Keratinocyte (primary cell): Measurements from ENCODE around the gene DHX36. TPM values are rescaled to one million over a fixed set of nuclear protein-coding genes. Genes with fewer than 3 reads are reported as not detected.

Experiments
- DNase-seq: peaks from one replicate; pipeline ENCODE4 v3.0.0-alpha.2; 2011; ENCODE audit warnings: low read depth, missing footprints, low spot score
- FAIRE-seq: peaks from 2 replicates; lab custom pipeline; 2011; peaks lifted over from hg19 to GRCh38; lab: Jason Lieb, UNC
- H2AFZ ChIP-seq: 2 replicates; pipeline ENCODE4 v1.6.0; 2012; ENCODE audit warnings: low read length, control low read depth, inconsistent platforms; ENCODE audit not compliant: control insufficient read depth
- H3K27ac ChIP-seq: 2 replicates; pipeline ENCODE4 v1.5.1; 2011; ENCODE audit warnings: low read length; ENCODE audit not compliant: control insufficient read depth, insufficient read depth
- H3K27me3 ChIP-seq: 3 replicates; pipeline ENCODE4 v1.6.0; 2011; ENCODE audit warnings: low read length; ENCODE audit not compliant: control insufficient read depth, insufficient read depth; ENCODE audit errors: extremely low read depth
- H3K36me3 ChIP-seq, 2 experiments: 2 replicates in 1 of 2; 3 replicates in 1 of 2; pipeline ENCODE4 v1.5.1; 2011; ENCODE audit warnings: low read length in 2 of 2, mild to moderate bottlenecking in 1 of 2; ENCODE audit not compliant: control insufficient read depth in 2 of 2, insufficient read depth in 2 of 2; ENCODE audit errors: extremely low read depth in 1 of 2
- H3K4me1 ChIP-seq: 3 replicates; pipeline ENCODE4 v1.5.1; 2011; ENCODE audit warnings: low read length; ENCODE audit not compliant: control insufficient read depth, insufficient read depth; ENCODE audit errors: extremely low read depth
- H3K4me2 ChIP-seq: 3 replicates; pipeline ENCODE4 v1.6.0; 2011; ENCODE audit warnings: low read depth, low read length; ENCODE audit not compliant: control insufficient read depth, insufficient read depth; ENCODE audit errors: extremely low read depth
- H3K4me3 ChIP-seq, 3 experiments: fragments of 200-600 bp in 1 of 3; sonication (generic) in 1 of 3; 2 replicates in 2 of 3; 3 replicates in 1 of 3; pipeline ENCODE4 v1.5.1; 2011 to 2016; ENCODE audit warnings: low read length in 3 of 3, mild to moderate bottlenecking in 3 of 3, control low read depth in 2 of 3, inconsistent platforms in 1 of 3, low read depth in 1 of 3, mixed read lengths in 1 of 3, mixed run types in 1 of 3, moderate library complexity in 1 of 3; ENCODE audit not compliant: control insufficient read depth in 2 of 3, insufficient read depth in 2 of 3; ENCODE audit errors: extremely low read depth in 1 of 3
- H3K79me2 ChIP-seq: 2 replicates; pipeline ENCODE4 v1.6.0; 2012; ENCODE audit warnings: low read length; ENCODE audit not compliant: control insufficient read depth, insufficient read depth
- H3K9ac ChIP-seq: 3 replicates; pipeline ENCODE4 v1.6.0; 2011; ENCODE audit warnings: low read length; ENCODE audit not compliant: control insufficient read depth, insufficient read depth; ENCODE audit errors: extremely low read depth
- H3K9me1 ChIP-seq: 3 replicates; pipeline ENCODE4 v1.6.0; 2011; ENCODE audit warnings: low read length; ENCODE audit not compliant: control insufficient read depth, insufficient read depth; ENCODE audit errors: extremely low read depth
- H3K9me3 ChIP-seq: 2 replicates; pipeline ENCODE4 v1.5.1; 2012; ENCODE audit warnings: low read depth, low read length; ENCODE audit not compliant: control insufficient read depth
- H4K20me1 ChIP-seq: 3 replicates; pipeline ENCODE4 v1.6.0; 2011; ENCODE audit warnings: low read length; ENCODE audit not compliant: control insufficient read depth, insufficient read depth; ENCODE audit errors: extremely low read depth
- EZH2 ChIP-seq: IDR thresholded peaks from one replicate; pipeline ENCODE4 v1.6.1; 2012; ENCODE audit warnings: inconsistent platforms, mild to moderate bottlenecking, low read length, moderate library complexity
- dilution Hi-C: fragments of 300-500 bp; cut with MboI; formaldehyde crosslinking; loops from one replicate; pipeline ENCODE4 v1.7.0; 2020; ENCODE audit warnings: low sequenced_read_pairs; ENCODE audit not compliant: extremely low pct_ligation_motif_present
- polyA plus RNA-seq, 5 experiments: library from polyadenylated mRNA; depleted of rRNA in 3 of 5; stranded (reverse) in 3 of 5; stranded (forward) in 1 of 5; unstranded in 1 of 5; fragments of >200 nt; gene quantifications; 1 replicate in 1 of 5; 2 replicates in 3 of 5; 3 replicates in 1 of 5; pipeline versions ENCODE4 v1.2.1 to v1.2.3, GENCODE V29; 2011 to 2012; ENCODE audit warnings: missing spikeins in 2 of 5, low read depth in 1 of 5, low replicate concordance in 1 of 5
- TF ChIP-seq, protein P1 (sequence below), 3 experiments: IDR thresholded peaks in 1 of 3; conservative IDR thresholded peaks in 1 of 3; optimal IDR thresholded peaks in 1 of 3; 2 replicates in 2 of 3; 3 replicates in 1 of 3; pipeline versions ENCODE3 to v1.5.1; 2011; ENCODE audit warnings: low read length in 3 of 3, mild to moderate bottlenecking in 3 of 3, moderate library complexity in 2 of 3, control low read depth in 1 of 3, inconsistent platforms in 1 of 3; ENCODE audit not compliant: insufficient read depth in 2 of 3; ENCODE audit errors: extremely low read depth in 1 of 3

DHX36 gene
- polyA plus RNA-seq, 1 donor (not counting 4 experiments of a cell fraction or from before 2014, with no cell fraction given), result 72.3 TPM

DNA sequence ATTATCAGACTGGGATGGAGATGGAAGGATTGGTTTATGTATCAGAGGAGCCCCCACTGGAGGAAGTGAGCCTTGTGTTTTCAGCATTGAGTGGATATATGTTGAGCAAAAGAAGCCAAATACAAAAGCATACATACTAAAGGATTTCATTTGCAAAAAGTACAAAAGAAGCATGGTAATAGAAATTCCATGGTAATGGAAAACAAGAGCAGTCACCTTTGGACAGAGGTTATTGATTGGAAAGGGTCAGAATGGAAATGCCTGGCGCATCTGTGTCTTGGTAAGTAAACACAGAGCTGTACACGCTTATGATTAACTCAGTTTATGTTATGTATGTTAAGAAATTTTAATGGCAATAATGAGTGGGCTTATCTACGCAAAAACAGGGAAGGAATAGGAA lies 72.7 kb downstream of the DHX36 start:
- Histone ChIP-seq H2AFZ (no peak overlapping the region), H3K4me1 (no peaks in the 10 kb centered on the region), H3K4me3 (no peak overlapping the region), H4K20me1 (no peaks in the 10 kb centered on the region), H3K27me3 (no peaks in the 10 kb centered on the region), H3K9me1 (no peaks in the 10 kb centered on the region), H3K27ac (no peak overlapping the region), H3K9ac (no peak overlapping the region), H3K9me3 (no peaks in the 10 kb centered on the region), H3K36me3 (peaks cover 4 to 9% of the 10 kb centered on the region in 2 experiments), H3K79me2 (no peaks in the 10 kb centered on the region), H3K4me2 (no peak overlapping the region)
- dilution Hi-C loops, result no loop called here
- no peak for TF ChIP-seq EZH2
- TF ChIP-seq, protein P1, sequence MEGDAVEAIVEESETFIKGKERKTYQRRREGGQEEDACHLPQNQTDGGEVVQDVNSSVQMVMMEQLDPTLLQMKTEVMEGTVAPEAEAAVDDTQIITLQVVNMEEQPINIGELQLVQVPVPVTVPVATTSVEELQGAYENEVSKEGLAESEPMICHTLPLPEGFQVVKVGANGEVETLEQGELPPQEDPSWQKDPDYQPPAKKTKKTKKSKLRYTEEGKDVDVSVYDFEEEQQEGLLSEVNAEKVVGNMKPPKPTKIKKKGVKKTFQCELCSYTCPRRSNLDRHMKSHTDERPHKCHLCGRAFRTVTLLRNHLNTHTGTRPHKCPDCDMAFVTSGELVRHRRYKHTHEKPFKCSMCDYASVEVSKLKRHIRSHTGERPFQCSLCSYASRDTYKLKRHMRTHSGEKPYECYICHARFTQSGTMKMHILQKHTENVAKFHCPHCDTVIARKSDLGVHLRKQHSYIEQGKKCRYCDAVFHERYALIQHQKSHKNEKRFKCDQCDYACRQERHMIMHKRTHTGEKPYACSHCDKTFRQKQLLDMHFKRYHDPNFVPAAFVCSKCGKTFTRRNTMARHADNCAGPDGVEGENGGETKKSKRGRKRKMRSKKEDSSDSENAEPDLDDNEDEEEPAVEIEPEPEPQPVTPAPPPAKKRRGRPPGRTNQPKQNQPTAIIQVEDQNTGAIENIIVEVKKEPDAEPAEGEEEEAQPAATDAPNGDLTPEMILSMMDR (optimal IDR thresholded peaks at IDR 0.05 in 1 of 3, IDR thresholded peaks at IDR 0.05 in 1 of 3, conservative IDR thresholded peaks at IDR 0.05 in 1 of 3; ENCODE audit: extremely low read depth in 1 of 3, insufficient read depth in 2 of 3, low read length in 3 of 3), result no peak
- no peak for FAIRE-seq
- no peak for DNase-seq

DNA sequence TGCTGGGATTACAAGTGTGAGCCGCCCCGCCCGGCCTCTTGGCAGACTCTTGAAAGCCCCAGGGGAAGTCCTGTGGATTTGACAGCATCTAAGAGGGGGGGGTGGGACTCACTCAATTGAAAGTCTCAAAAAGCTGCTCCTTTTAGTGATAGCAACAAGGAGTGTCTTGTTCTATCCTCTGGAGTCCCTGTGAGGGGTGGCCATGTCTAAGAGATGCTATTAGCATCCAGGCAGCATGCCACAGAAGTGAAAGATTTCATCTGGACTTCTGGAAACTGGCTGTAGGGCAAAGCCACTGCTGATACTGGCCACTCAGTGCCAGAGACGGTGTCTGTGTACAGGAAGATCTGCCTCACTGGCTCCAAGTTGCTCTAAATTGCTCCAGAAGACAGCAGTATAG lies 74.0 kb downstream of the DHX36 start:
- Histone ChIP-seq H3K36me3 (peaks cover 1 to 7% of the 10 kb centered on the region in 2 experiments), H3K4me3 (no peak overlapping the region), H3K9me1 (no peaks in the 10 kb centered on the region), H4K20me1 (no peaks in the 10 kb centered on the region), H3K27ac (no peak overlapping the region), H3K4me2 (no peak overlapping the region), H2AFZ (no peak overlapping the region), H3K4me1 (no peaks in the 10 kb centered on the region), H3K9ac (no peak overlapping the region), H3K79me2 (no peaks in the 10 kb centered on the region), H3K27me3 (no peaks in the 10 kb centered on the region), H3K9me3 (no peaks in the 10 kb centered on the region)
- FAIRE-seq (no peak), DNase-seq (no peak)
- dilution Hi-C loops, result no loop called here
- TF ChIP-seq EZH2, result no peak
- TF ChIP-seq, protein P1 (optimal IDR thresholded peaks at IDR 0.05 in 1 of 3, IDR thresholded peaks at IDR 0.05 in 1 of 3, conservative IDR thresholded peaks at IDR 0.05 in 1 of 3; ENCODE audit: extremely low read depth in 1 of 3, insufficient read depth in 2 of 3, low read length in 3 of 3), result no peak
